Ramos (cell line): Measurements from ENCODE around the gene GJA3.

Experiments used
- in situ Hi-C: fragments of 300-500 bp; cut with MboI; formaldehyde crosslinking; loops from one replicate; pipeline ENCODE4 v1.14.3; 2022; ENCODE audit warnings: low sequenced_read_pairs; ENCODE audit not compliant: unreplicated experiment

GJA3 gene

DNA sequence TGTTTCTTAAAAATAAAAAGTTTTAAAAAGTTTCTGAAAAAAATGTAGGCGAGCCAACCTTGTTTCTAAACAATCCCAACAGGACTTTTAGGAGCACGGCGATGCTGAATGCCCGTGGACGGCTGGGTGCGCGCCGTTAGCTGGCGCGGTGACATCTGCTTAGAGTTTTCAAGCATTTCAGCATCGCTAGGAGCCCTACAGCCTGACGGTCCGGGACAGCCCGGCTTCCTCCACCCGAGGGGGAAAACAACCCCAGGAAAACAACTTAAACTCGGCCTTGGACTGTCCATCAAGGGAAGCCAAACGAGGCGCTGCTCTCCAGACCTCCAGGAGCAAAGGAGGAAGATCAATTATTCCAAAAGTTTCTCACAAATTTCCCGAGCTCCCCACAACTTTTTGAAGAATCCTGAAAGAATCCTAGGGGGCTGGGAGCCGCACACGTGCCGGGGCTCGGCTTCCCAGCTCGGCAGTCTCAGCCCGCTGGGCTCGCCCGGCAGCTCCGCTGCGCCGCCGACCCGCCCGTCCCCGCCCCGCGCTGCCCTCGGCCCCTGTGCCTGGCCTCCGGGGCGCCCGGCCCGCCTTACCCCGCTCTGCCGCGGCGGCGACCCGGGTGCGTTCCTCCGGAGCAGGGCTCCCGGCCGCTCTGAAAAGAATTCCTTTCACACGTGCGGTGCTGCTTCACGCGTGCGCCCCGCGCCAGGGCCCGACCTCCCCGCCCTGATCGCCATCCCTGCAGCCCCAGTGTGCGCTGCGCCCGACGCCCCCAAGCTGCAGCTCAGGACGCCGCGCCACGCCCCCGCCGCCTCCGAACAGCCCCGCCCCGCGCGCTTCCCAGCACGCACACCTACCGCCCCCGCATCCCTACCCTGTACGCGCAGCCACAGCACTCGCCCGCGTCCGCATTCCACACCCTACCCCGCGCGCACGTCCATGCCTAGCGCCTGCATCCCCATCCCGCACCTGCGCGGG, at the start of gene GJA3:
Gene GJA3 (minus strand): TSS at position 747 of the 969 bp plus-strand sequence. CDS start 17,764 bp downstream, outside the sequence.
- in situ Hi-C loops = no loop called here

DNA sequence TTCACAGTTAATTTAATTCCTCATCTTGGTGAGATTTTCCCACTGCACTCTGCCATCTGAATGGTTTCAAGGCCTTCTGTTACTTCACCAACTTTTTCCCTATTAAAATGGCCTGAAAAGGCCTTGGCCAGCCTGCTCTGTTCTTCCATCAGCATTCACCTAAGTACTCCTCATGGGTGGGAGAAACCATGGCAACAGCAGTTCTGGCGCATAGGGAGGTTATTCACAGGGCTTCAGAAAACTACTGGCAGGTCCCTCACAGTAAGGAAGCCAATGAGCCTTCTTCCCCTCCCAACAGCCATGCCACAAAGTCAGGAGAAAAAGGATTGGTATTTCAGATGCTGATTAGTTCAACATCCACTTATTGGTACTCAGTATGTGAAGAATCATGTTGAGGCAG, 49.1 kb upstream of the GJA3 start:
- in situ Hi-C loops = no loop called here

DNA sequence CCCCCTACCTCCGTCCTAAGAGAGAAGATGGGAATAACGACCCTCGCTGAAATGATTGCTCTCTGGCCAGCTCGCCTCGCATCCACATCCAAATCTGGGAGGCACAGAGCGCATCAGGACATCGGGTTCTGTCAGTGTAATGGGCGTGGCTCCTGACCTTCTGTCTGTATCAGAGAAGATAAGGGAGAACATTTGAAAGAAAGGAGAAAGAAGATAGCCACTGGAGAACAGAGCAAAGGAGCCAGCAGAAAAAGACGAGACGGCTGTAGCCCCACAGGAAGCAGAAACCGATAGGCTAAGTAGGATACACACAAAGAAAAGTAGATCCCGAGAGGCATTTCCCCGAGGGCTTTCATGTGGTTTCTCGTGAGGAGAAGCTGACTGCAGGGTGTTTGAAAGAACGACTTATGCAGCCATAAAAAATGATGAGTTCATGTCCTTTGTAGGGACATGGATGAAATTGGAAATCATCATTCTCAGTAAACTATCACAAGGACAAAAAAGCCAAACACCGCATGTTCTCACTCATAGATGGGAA, 45.9 kb upstream of the GJA3 start:
- in situ Hi-C loops = no loop called here

GRCh38 chr13:20206065-20206697, 45.3 kb upstream of the GJA3 start:
- in situ Hi-C loops = no loop called here

DNA sequence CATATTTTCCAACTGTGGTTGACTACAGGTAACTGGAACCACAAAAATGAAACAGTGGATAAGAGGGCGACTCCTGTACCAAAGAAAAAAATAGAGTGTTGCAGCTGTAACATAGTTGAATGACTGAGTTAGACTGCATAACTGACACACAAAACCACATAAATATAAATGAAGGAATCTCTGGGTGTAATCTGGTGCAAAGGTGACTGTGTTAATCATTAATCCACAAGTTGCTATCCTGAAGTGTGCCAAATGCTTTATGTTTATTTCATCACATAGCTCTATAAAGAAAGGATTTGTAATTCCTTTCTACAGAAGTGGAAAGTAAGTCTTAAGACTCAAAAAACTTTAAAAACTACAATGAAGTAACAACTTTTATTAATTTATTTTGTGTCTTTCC, 37.9 kb upstream of the GJA3 start:
- in situ Hi-C loops = no loop called here

DNA sequence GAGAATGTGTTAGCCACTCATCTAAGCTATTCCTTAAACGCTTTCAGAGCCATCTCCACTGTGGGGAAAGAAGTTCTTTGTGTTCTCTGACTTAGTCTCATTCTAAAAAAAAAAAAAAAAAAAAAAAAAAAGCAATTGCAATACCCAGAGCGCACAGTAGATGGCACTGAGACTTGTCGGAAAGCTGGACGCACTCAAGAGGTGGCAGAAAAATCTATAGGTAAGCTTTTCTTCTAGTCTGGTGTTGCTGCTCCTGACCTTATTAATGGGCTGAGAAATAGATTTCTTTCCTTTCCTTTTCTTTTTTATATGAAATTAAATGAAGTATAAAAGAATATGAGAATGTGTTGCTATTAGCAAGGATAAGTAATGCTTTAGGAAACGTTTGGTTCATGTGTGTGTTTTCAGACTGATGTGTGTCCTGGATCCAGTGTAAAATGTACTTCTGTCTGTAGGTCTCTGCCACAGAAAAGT, 36.5 kb upstream of the GJA3 start:
- in situ Hi-C loops = no loop called here

DNA sequence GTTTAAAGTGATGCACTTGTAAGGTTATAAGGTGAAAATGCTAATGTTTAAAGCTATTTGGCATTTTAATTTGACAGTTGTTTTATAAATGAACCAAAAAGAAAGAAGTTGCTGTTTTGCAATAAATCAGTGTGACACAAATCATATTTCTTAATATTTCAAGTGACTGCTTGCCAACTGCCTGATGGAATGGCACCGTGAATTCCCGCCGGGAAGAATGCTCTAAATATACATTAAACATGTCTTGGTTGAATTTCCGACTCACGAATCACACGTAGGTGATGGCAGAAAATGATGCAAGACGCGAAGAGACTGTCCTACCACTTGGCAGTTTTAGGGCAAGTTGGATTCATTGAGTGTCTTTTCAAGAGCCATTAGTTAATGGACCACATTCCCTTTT, 34.9 kb upstream of the GJA3 start:
- in situ Hi-C loops = no loop called here

- in situ Hi-C loops = no loop called here
These were observed 33.2 kb upstream of the GJA3 start for GRCh38 chr13:20193907-20194631.

DNA sequence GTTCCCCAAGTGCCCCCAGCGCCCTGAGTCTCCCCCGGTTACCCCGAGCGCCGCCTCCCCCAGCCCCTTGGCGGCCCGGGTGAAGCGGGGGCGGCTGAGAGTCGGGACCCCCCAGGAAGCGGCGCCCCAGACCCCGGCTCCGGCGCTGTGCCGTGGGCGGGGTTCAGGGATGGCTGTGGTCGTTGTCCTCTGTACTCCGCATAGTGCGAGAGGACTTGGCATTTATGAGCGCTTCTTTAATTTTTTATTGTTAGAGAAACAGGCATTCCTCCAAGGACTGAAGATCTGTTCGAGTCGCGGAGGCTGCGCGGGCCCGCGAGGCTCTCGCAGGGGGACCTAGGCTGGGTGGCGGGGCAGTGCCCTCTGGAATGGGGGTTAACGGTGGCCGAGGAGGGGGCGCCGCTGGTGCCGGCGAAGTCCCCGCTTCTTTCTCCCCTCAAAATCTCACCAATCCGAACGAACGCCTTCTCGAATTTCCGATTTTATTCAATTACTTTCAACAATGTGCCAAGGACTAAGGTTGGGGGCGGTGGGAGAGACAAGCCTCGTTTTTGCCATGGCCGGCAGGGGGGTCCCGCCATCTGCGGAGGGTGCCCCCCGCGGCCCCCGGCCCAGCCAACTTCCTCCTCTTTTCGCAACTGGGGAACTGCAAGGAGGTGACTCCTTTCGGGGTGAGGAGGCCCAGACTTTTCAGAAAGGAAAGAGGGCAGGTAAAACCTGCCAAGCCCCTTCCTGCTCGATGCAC, 32.5 kb upstream of the GJA3 start:
- in situ Hi-C loops = no loop called here

DNA sequence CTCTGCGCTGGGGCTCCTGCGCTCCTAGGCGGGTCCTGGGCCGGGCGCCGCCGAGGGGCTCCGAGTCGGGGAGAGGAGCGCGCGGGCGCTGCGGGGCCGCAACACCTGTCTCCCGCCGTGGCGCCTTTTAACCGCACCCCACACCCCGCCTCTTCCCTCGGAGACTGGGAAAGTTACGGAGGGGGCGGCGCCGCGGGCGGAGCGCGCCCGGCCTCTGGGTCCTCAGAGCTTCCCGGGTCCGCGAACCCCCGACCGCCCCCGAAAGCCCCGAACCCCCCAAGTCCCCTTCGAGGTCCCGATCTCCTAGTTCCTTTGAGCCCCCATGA, 31.9 kb upstream of the GJA3 start, which contains the start of gene GJB2:
Gene GJB2 (minus strand): TSS at position 103 of the 326 bp plus-strand sequence. CDS start 3,357 bp downstream, outside the sequence.
- in situ Hi-C loops = no loop called here

- in situ Hi-C loops = no loop called here
These were observed 31.4 kb upstream of the GJA3 start for GRCh38 chr13:20192158-20192835.

DNA sequence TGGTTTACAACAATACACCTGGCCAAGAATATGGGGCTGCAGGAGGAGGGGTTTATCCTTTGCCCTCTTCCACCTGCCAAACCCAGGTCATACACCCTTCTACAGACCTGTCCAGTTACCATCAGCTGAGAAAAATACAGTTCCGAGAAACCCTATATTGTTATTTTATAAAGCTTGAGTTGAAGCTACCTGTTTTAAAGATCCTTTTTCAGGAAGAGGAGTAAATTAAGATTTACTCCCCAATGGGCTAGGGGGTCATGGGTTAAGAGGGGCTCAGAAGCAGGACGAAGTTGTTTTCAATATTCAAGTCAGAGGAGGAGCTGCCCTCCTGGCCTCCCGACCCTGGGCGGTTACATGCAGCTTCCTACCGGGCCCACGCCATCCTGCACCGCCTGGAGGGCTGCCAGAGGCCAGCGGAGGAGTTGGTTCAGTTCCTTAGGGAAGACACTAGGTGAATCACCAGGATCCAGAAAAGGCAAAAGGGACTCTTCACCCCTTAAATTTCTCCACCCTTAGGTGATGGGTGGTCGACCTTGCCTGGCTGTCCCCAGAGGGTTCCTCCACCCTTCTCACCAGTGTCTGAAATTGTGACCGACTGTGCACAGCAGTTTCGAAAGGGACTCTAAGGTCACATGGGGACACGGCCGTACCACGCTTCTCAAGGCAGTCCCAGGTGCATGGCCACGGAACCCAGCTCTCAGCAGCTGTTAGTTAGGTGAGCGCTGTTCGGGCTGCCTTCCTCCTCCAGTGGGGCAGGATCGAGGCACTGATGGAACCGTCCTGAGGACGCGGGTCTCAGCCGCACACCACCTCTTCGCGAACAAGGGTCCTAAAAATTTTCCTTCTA, 30.7 kb upstream of the GJA3 start:
- in situ Hi-C loops = no loop called here

GRCh38 chr13:20190481-20191310, 29.8 kb upstream of the GJA3 start:
- in situ Hi-C loops = no loop called here

DNA sequence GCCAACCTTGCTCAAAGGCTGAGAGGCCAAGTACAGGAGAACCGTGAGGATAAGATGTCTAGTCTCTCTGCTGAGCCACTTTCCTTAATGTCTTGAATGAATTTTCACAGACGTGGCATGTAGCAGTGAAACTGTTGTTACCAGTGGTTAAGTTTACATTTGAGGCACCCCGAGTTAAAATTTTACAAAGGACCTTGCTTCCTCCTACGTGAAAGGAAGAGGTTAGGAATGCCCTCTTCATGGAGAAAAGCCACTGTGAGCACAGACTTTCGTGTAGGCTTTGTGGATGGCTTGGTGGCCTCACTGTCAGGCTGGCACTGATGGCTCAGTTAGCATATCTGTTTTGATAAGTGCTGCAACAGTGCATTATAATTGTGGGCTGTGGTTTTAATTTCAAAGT, 29.2 kb upstream of the GJA3 start:
- in situ Hi-C loops = no loop called here

DNA sequence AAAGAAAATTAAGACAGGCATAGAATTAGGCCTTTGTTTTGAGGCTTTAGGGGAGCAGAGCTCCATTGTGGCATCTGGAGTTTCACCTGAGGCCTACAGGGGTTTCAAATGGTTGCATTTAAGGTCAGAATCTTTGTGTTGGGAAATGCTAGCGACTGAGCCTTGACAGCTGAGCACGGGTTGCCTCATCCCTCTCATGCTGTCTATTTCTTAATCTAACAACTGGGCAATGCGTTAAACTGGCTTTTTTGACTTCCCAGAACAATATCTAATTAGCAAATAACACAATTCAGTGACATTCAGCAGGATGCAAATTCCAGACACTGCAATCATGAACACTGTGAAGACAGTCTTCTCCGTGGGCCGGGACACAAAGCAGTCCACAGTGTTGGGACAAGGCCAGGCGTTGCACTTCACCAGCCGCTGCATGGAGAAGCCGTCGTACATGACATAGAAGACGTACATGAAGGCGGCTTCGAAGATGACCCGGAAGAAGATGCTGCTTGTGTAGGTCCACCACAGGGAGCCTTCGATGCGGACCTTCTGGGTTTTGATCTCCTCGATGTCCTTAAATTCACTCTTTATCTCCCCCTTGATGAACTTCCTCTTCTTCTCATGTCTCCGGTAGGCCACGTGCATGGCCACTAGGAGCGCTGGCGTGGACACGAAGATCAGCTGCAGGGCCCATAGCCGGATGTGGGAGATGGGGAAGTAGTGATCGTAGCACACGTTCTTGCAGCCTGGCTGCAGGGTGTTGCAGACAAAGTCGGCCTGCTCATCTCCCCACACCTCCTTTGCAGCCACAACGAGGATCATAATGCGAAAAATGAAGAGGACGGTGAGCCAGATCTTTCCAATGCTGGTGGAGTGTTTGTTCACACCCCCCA, 28.1 kb upstream of the GJA3 start:
- in situ Hi-C loops = no loop called here

DNA sequence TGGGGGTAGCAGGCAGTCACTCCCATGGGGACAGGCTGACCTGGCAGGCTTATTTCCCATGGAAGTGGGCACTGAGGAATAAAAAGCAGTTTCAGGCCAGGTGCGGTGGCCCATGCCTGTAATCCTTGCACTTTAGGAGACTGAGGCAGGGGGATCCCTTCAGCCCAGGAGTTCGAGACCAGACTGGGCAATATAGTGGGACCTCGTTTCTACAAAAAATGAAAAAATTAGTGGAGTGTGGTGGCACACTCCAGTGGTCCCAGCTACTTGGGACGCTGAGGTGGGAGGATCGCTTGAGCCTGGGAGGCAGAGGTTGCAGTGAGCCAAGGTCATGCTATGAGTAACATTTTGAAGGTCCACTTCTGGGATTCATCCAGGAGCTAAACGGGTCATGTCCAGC, 25.9 kb upstream of the GJA3 start:
- in situ Hi-C loops = no loop called here
